GM20000 (cell line): ENCODE data around the gene EIF4G3.

Experiments
- DNase-seq: peaks from one replicate; pipeline ENCODE4 v3.0.0; 2012; ENCODE audit warnings: low spot score
- TF ChIP-seq, protein P1 (sequence below): IDR thresholded peaks from 2 replicates; pipeline ENCODE4 v1.5.1; 2012; ENCODE audit warnings: mild to moderate bottlenecking, control low read depth; ENCODE audit errors: extremely low read depth, missing control alignments

The EIF4G3 gene

DNA sequence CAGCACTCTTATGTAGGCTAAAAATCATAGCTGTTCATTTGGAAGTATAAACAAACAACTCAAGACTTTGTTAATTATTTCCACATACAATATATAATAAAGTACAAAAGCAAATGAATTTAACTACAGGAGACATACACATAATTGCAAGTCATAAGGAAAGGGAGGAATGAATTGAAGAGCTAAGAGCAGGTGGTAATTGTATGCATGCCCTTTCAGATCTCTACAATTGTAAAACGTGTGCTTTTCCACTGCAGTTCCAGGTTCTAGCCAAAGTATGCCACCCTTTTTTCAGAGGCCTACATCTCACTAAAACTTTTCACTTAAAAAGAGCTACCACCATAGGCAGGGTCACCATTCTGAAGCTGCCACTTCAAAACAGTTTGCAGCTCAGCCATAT is 346.8 kb downstream of the EIF4G3 start:
- no peak for DNase-seq
- TF ChIP-seq, protein P1, sequence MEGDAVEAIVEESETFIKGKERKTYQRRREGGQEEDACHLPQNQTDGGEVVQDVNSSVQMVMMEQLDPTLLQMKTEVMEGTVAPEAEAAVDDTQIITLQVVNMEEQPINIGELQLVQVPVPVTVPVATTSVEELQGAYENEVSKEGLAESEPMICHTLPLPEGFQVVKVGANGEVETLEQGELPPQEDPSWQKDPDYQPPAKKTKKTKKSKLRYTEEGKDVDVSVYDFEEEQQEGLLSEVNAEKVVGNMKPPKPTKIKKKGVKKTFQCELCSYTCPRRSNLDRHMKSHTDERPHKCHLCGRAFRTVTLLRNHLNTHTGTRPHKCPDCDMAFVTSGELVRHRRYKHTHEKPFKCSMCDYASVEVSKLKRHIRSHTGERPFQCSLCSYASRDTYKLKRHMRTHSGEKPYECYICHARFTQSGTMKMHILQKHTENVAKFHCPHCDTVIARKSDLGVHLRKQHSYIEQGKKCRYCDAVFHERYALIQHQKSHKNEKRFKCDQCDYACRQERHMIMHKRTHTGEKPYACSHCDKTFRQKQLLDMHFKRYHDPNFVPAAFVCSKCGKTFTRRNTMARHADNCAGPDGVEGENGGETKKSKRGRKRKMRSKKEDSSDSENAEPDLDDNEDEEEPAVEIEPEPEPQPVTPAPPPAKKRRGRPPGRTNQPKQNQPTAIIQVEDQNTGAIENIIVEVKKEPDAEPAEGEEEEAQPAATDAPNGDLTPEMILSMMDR: no peak

DNA sequence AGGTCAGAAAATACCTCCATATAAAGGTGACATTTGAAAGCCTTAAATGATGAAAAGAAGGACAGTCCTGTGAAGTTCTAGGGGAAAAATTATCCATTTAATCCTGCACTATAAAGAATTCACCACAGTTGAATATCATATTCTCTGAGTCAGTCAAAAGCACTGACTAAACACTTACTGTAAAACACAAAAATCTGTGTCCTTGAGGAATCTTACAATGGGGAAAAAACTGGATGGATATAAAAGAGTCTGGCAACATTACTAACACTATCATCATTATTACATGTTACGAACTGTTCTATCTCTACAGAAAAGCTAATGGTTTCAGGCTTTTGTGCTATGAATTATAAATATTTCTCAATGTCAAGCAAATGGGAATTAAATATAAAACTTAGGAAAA is 347.2 kb downstream of the EIF4G3 start:
- TF ChIP-seq, protein P1: no peak
- DNase-seq: no peak

DNA sequence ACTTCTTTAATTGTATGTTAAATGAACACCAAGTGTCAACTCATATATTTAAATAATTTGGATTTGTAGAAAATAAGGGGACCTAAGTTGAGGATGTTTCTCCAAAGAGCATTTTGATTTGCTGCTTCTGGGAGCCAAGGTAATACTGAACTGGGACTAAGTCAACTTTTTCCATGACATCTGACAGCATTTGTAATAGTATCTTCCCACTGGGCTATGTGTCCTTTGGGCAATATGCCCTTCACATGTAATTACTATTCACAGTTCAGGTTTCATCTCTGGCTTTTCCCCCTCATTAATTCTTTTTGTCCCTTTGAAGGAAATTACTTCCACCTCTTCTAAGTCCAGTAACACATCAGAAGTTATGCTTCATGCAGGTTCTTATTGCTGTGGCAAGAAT is 352.9 kb downstream of the EIF4G3 start:
- TF ChIP-seq, protein P1: no peak
- no peak for DNase-seq

DNA sequence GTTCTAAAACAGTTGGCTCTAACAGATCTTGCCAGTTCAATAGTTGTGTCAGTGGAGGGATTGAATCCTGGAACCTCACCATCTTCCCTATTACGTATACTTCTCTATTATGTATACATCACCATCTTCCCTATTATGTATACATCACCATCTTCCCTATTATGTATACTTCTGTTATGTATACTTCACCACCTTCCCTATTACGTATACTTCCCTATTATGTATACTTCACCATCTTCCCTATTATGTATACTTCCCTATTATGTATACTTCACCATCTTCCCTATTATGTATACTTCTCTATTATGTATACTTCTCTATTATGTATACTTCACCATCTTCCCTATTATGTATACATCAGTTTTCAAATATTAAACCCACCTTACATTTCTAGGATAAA is 355.2 kb downstream of the EIF4G3 start:
- TF ChIP-seq, protein P1: no peak
- DNase-seq: no peak

DNA sequence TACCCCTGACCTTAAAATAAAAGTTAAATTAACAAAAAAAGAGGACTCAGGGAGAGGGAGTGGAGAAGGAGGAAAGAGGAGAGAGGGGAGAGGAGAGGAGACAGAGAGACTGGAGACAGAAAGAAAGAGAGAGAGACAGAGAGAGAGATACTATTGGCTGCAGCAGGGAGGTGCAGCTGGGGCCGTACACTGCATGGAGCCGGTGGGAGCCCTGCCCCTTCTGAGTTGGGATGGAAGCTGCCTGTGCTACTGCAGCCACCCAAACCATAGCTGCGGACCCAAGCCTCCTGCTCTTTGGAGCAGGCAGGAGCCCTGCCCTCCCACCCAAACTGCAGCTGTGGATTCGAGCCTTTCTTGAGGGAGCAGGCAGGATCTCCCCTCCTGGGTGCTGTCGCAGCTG is 356.9 kb downstream of the EIF4G3 start:
- TF ChIP-seq, protein P1: no peak
- DNase-seq: no peak

DNA sequence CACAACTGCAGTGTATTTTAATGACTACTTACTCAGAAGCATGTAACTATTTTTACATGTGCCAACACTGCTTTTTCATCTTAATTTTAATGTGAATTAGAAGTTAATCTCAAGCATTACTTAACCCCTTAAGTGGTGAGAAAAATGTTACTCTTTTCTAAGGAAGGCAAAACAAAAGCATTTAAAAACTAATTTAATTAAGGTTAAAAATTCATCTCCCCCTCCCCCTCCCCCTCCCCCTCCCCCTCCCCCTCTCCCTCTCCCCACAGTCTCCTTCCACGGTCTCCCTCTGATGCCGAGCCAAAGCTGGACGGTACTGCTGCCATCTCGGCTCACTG is 362.2 kb downstream of the EIF4G3 start:
- TF ChIP-seq, protein P1: no peak
- DNase-seq: no peak

DNA sequence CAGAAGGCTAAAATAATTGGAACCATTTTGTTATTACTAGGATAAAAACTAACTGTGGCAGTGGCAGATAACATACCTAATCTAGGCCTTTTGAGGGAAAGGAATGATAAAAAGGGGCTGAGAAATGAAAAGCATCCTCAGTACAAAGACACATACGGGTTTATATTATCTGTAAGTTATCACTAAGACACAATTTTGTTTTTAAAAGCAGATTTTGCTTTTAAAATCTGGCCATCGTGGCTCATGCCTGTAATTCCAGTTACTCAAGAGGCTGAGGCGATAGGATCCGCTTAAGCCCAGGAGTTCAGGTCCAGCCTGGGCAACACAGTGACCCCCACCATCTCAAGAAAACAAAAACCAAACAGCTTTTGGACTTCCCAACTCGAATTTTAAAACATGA is 364.8 kb downstream of the EIF4G3 start:
- no peak for DNase-seq
- TF ChIP-seq, protein P1: no peak
